Measurements from ENCODE around the gene ZIM2.

- no peak for TF ChIP-seq EZH2phosphoT487 (IDR thresholded peaks at IDR 0.05; ENCODE audit: insufficient read depth, low read depth)
- TF ChIP-seq EZH2 (IDR thresholded peaks at IDR 0.05; ENCODE audit: insufficient read depth, poor library complexity, severe bottlenecking) = no peak
These were observed 81.0 kb downstream of the ZIM2 start for GRCh38 chr19:56759531-56759930.

Data from GM23248 (cell line).